ENCODE measurements around the gene IFNLR1. TPM values are rescaled to one million over a fixed set of nuclear protein-coding genes. Genes with fewer than 3 reads are reported as not detected.

Gene IFNLR1
- total RNA-seq, 1 donor from 2014 or later: 0.32 TPM

DNA sequence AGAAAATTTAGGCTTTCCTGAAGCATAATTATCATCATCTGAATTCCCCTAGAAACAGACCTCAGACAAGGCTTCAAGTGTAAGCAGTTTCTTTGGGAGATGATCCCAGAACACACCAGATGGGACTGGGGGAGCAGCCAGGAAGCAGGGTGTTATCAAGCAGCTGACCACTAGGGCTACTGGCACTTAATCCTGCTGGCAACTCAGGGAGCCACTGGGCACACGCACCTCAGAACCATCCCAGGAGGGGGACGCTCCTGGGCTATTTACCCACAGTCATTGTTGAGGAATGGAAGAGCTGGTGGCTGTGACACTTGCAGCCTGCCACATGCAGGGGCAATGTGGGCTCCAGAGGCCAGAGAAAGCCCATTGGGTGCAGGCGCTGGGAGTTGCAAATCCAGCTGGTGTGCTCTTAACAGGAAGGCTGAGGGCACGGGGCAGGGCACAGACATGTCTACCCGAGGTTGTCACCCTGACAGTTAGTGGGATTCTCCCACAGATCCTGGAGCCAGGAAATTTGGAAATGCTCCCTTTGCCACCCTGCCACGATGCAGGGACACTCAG lies 29.1 kb downstream of the IFNLR1 start:
- H3K36me3 ChIP-seq: no peaks in the 10 kb centered on the region
- no peaks in the 10 kb centered on the region for H3K4me1 ChIP-seq
- H3K27ac ChIP-seq: no peak overlapping the region
- H3K4me3 ChIP-seq: no peak overlapping the region
- no peak for DNase-seq (ENCODE audit: low spot score in 2 of 2)
- no peaks in the 10 kb centered on the region for H3K9me3 ChIP-seq
- TF ChIP-seq, protein P1, sequence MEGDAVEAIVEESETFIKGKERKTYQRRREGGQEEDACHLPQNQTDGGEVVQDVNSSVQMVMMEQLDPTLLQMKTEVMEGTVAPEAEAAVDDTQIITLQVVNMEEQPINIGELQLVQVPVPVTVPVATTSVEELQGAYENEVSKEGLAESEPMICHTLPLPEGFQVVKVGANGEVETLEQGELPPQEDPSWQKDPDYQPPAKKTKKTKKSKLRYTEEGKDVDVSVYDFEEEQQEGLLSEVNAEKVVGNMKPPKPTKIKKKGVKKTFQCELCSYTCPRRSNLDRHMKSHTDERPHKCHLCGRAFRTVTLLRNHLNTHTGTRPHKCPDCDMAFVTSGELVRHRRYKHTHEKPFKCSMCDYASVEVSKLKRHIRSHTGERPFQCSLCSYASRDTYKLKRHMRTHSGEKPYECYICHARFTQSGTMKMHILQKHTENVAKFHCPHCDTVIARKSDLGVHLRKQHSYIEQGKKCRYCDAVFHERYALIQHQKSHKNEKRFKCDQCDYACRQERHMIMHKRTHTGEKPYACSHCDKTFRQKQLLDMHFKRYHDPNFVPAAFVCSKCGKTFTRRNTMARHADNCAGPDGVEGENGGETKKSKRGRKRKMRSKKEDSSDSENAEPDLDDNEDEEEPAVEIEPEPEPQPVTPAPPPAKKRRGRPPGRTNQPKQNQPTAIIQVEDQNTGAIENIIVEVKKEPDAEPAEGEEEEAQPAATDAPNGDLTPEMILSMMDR (IDR thresholded peaks at IDR 0.05): no peak
- peaks cover 4% of the 10 kb centered on the region for H3K27me3 ChIP-seq
- intact Hi-C loops (cut with DNase I): no loop called here

DNA sequence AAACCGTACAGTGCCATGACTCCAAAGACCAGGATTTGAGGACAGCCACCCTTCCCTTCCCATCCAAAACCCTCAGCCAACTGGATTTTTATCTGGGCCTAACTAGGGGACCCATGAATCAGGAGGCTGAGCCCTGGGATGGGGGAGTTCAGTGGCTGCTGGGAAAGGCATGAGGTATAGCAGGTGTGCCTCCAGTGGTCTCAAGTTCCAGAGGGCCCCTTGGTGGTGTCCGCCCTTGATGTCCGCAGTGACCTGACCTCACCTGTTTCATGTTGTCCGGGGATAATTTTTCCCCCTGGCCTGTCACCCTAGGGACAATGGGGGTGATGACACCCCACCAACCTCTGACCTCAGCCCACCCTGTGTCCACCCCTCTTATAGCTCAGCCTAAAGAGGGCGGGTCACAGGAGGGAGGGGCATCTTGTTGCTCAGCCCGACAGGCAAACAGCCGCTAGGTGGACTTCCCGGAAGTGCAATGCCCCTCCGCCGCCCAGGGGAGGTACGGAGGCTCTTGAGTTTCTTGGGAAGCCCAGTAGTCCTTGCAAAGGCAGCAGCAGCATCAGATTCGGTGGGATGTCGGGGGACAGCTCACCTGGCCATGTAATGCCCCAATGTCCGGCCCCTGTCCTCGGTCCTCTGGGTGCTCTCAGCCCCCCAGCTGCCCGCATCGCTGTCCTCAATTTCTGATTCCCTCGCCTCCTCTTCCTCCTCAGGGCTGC lies 30.4 kb downstream of the IFNLR1 start:
- Histone ChIP-seq H3K9me3 (no peaks in the 10 kb centered on the region), H3K27ac (no peak overlapping the region), H3K27me3 (peaks cover 4% of the 10 kb centered on the region), H3K4me1 (no peaks in the 10 kb centered on the region), H3K4me3 (no peak overlapping the region), H3K36me3 (no peaks in the 10 kb centered on the region)
- DNase-seq (ENCODE audit: low spot score in 2 of 2): no peak
- intact Hi-C loops (cut with DNase I): no loop called here
- TF ChIP-seq, protein P1 (IDR thresholded peaks at IDR 0.05): no peak

DNA sequence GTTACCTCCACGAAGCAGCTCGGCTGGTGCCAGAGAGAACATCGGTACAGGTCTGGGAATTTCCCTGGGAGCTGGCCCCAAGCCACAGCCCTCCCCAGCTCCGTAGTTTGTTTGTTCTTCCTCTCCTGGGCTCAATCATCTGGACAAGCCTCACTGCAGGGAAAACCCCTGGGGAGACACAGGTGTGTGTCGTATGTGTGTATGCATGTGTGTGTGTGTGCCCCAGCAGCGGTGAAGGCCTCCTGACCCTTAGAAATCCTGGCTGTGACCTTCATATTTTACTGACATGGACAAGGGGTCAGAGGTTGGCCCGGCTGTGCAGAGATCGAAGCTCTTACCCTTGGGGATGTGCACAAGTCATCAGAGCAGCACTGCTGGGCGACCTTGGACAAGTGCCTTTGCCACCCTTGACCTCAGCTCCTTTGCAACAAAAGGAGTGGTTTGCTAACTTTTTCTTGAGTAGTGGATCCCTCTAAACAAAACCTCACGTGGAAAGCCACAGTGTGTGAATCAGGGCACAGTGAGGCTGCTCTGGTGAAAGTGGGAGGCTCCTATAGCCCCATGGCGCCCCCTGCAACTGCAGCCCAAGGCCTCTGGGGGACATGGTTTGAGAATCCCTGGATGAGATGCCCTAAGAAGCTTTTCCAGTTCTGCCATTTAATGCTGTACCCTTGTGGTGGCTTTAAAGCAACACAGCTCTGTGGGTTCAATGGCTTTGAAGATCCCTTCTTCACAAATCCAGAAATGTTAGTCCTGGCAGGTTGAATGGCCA lies 31.9 kb downstream of the IFNLR1 start:
- Histone ChIP-seq H3K9me3 (no peaks in the 10 kb centered on the region), H3K36me3 (no peaks in the 10 kb centered on the region), H3K4me1 (peaks cover 0 to 2% of the 10 kb centered on the region in 2 donors), H3K4me3 (no peak overlapping the region), H3K27ac (no peak overlapping the region), H3K27me3 (peaks cover 4% of the 10 kb centered on the region)
- intact Hi-C loops (cut with DNase I): no loop called here
- DNase-seq (ENCODE audit: low spot score in 2 of 2): no peak
- TF ChIP-seq, protein P1 (IDR thresholded peaks at IDR 0.05): no peak

DNA sequence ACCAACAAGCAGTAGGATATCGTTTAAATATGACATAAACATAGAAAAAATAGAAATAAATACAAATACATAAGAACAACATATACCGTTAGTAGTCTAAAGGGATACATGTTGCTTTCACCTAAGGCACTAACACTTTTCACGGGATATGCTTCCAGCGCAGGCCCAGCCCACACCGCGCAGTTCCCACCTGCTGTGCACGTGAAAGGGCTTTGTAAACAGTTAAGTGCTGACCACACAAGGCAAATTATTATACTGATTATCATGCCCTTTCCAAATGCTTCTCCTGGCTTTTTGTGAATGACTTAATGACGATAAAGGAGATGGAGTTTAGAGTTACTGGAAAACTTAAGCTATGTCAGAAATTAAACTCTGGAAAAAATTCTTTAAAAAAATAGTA lies 32.9 kb downstream of the IFNLR1 start:
- no peaks in the 10 kb centered on the region for H3K36me3 ChIP-seq
- no peak overlapping the region for H3K4me3 ChIP-seq
- intact Hi-C loops (cut with DNase I): no loop called here
- TF ChIP-seq, protein P1 (IDR thresholded peaks at IDR 0.05): no peak
- no peak overlapping the region for H3K27ac ChIP-seq
- no peaks in the 10 kb centered on the region for H3K9me3 ChIP-seq
- H3K4me1 ChIP-seq: peaks cover 0 to 2% of the 10 kb centered on the region in 2 donors
- DNase-seq (ENCODE audit: low spot score in 2 of 2): no peak
- H3K27me3 ChIP-seq: peaks cover 4% of the 10 kb centered on the region

DNA sequence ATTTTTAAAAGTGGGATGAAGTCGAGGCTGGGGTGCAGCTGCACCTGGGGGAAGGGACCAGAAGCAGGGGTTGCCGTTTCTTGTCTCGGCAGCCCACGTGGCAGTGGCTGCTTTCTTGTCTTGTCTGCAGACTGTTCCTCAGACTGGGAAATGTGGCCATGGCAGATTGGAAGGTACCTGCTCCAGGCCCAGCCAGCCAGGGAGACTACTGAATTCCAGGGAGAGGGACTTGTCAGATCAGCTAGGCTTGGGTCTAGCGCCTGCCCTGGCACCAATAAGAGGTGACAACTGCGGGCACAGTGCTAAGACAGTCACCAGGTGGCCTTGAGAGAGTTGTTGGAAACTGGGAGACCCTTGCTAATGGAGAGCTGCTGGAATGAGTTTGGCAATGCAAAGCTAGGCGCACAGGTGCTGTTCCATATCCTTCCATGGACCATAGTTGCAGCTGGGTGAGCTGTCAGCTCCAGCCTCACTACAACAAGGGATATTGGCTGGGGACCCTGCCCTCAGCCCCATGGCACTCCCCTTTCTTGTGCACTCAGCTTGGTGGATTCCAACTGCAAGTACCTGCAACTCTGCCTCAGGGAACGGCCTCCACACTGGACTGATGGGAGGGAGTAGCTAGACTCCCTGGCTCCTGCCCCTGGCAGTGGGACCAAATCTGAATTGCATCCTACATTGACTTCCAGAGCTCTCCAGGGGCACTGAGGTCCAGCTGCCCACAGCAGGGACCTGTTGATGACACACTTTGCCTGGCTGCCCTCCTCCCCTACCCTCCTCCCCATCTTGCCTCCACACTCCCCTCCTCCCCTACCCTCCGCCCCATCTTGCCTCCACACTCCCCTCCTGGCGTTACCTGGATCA lies 34.2 kb downstream of the IFNLR1 start:
- Histone ChIP-seq H3K27me3 (peaks cover 4% of the 10 kb centered on the region), H3K4me1 (peaks cover 0 to 2% of the 10 kb centered on the region in 2 donors), H3K27ac (no peak overlapping the region), H3K4me3 (no peak overlapping the region), H3K36me3 (no peaks in the 10 kb centered on the region), H3K9me3 (no peaks in the 10 kb centered on the region)
- TF ChIP-seq, protein P1 (IDR thresholded peaks at IDR 0.05): no peak
- no peak for DNase-seq (ENCODE audit: low spot score in 2 of 2)
- intact Hi-C loops (cut with DNase I): no loop called here
